WI38 (cell line): ENCODE results near the gene GSTK1.

ENCODE experiments used
- H3K4me3 ChIP-seq: 2 replicates; pipeline ENCODE4 v1.5.1; 2011; ENCODE audit warnings: low read depth, mild to moderate bottlenecking, control low read depth, low read length
- CTCF ChIP-seq: IDR thresholded peaks from 2 replicates; pipeline ENCODE4 v1.5.1; 2012; ENCODE audit warnings: low read depth, mild to moderate bottlenecking, control low read depth, low read length

Gene GSTK1

GRCh38 chr7:143296686-143297085, 33.4 kb downstream of the GSTK1 start:
- TF ChIP-seq CTCF, result no peak
- H3K4me3 ChIP-seq, result no peak overlapping the region

- no peak for TF ChIP-seq CTCF
- H3K4me3 ChIP-seq, result no peak overlapping the region
Measured at GRCh38 chr7:143299346-143299745, 36.1 kb downstream of the GSTK1 start.

- no peak overlapping the region for H3K4me3 ChIP-seq
- peak; percentile 43 for TF ChIP-seq CTCF
Measured at GRCh38 chr7:143299840-143300239, 36.6 kb downstream of the GSTK1 start.

- H3K4me3 ChIP-seq, result no peak overlapping the region
- no peak for TF ChIP-seq CTCF
Measured at GRCh38 chr7:143300959-143301935, 38.0 kb downstream of the GSTK1 start.

- TF ChIP-seq CTCF, result no peak
- H3K4me3 ChIP-seq, result no peak overlapping the region
Measured at GRCh38 chr7:143303733-143304132, 40.5 kb downstream of the GSTK1 start.

- TF ChIP-seq CTCF, result no peak
- no peak overlapping the region for H3K4me3 ChIP-seq
Measured at GRCh38 chr7:143304938-143305337, 41.7 kb downstream of the GSTK1 start.

- peak; percentile 43; the same call in 1 of the 2 replicates for TF ChIP-seq CTCF
- H3K4me3 ChIP-seq, result no peak overlapping the region
Measured at GRCh38 chr7:143305423-143306070, 42.3 kb downstream of the GSTK1 start.
